ENCODE results near the gene ZCCHC18.
A peak's percentile ranks its signal among the peaks of the same experiment; 100 is the strongest.

ZCCHC18 gene

DNA sequence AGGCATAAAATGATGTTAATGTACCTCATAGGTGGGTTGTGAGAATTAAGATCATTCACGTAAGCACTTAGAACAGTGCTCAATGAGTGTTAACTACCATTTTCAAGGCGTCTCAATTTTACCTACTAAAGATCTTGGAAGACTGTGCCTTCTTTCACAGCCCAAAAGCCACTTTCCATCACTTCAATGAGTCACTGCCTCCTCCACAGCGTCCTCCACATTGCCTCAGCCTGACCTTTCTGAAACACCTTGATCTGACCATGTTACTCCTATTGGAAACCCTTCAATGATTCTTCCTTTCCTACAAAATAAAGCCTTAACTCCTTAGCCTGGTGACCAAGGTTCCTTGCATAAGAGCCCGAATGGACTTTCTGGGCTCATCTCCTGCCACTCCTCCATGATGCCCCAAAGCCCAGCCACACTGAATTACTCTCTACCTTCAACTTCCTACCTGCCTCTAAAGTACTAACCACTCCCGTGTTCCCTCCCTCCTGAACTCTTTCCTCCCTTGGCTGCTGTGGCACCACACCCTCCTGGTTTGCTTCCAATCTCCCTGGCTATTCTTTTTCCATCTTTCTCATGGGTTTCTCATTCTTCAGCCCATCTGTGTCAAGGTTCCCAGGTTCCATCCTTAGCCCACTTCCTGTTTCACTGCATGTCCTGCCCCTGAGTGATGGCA lies 22.4 kb downstream of the ZCCHC18 start:
- DNase-seq: no peak

DNA sequence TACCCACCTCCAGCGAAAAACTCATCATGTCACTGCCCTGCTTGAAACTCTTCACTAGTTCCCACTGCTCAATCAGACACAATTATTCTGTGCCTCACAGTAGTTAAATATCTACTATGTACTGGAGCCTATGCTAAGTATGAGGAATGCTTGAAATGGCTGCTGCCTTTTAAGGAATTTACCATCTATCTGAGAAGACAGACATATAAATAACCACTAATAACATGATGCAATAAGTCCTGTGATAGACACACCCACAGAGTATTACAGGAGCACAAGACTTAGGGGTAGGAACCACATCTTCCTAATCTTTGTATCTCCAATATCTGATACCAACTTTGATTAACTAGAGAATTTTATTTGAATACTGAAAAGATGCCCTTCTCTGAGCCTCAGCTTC lies 23.4 kb downstream of the ZCCHC18 start:
- no peak for DNase-seq

DNA sequence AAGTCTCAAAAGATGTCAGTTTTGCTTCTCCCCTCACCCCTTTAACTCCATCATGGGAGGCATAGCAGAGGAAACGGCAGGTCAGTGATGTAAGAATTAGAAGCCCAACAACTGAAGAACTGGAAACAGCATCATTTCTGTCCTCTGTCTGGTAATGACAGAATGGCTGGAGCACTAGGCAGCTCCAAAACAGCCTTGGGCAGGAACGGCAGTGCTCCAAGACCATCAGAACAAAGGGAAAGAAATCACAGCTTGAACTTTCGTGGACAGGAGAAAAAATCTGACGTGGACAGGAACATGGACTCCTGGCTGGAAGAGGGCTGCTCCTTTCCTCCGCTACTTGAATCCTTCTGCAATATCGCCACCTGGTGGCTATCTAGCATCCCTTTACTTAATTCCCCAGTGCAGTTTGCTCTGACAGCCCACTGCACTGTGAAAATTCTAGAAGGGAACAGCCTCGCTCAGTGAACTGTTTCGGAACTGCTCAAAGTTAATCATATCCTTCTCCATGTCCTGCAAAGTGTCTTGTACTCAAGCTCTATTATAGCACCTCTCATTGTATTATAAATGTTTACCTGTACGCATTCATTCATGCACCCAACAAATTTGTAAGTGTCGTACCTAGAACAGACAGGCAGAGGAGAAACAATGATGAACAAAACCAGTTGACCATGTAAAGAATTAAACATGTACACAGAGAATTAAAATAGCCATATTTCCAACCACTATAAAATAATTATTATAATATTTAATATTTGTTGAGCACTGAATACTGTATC lies 24.1 kb downstream of the ZCCHC18 start:
- DNase-seq: peak; percentile 44

DNA sequence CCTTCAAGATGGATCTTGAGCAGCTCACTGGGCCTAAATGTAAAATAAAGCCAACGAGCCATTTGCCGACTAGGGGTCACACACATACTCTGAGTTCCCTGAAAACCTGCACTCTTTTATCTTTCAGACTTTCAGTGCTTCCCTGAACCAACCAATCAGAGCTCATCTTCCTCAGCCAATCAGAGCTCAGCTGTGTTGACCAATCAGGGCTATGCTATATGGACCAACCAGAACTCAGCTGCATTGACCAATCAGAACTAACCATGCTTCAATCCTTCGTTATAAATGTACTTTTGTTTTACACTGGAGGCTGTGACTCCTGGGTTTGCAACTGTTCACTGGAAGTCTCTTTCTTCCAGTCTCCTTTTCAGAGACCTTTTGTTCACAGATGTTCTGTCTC lies 25.2 kb downstream of the ZCCHC18 start:
- DNase-seq: no peak

DNA sequence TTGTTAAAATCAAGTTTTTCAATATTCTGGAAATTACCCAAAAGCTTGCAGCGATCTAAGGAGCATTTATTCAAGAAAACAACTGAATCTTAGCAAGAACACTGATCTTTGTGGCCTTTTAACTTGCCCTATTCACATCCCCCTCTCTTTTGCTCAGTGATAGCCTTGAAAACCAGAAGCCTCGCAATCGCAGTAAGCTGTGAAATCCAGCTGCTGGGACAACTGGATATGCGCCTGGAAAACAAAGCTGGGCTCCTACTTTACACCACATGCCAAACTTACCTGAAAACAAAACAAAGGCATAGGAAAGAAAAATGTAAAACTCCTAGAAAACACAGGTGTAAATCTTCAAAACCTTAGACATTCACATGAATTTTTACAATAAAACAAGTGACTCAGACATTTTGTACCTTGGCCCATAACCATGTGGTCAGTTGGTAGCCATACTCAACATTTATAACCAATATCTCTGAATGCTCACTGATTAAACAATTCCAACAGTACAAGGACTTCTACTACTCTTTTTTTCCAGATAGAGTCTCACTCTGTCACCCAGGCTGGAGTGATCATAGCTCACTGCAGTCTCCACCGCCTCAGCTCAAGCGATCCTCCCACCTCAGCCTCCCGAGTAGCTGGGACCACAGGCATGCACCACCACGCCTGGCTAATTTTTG lies 28.9 kb downstream of the ZCCHC18 start:
- DNase-seq: no peak

DNA sequence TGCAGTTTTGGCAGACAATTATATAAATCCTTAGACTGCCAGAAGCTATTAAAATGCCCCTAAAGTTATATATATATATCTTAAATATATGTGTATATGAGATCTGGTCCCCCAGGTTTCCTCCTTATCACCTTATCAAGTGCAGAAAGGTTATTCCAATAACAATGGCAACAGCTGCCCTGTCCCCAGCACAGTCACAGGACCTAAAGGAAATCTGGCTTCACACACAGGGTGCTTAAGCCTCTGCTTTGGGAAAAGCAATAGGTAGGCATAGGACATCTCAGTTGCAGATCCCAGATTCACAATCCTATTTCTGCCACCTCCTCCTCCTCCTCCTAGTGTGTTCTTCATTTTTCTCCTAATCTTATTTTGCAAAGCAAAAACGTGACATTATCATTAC lies 38.7 kb downstream of the ZCCHC18 start:
- no peak for DNase-seq

DNA sequence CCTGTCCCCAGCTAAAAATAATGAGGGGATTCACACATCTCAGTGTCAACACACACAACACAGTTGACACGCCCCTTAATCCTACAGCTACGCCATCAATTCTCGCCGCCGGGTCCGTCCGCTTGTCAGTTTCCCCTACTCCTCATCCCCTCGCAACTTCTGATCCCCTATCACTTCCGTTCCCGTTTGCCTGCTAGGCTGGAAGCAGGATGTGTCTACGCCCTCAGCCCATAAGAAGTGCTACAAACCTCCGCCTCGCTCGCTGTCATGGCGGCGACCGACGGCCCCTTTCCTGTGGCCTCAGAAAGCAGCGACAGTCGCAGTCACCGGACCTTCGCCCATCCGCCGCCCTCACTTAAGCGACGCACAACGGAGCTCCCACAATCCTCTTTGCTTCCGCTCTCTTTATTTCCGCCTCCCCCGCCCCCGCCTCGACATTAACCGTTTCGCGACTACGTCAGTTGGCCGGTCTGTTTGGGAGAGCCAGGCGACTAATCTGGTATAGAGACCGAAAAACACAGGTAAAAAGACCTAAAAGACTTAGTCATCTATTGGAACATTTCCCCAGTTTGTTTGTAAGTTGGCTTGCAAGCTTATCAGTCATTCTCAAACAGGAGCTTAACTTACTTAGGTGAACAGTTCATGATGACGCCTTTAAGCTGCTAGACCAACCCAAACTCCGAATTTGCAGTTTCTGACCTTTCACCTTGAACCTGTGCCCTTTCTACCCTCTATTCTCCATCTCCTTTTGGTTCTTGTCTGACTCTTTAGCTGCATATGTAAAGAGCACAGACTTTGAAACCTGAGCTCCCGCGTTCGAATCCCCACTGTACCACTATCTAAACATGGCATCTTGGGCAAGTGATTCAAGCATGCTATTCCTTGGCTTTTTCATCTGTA lies 44.6 kb downstream of the ZCCHC18 start, which contains the start of gene SLC25A53:
TSS of gene SLC25A53 (minus strand) at position 380 of the 900 bp plus-strand sequence. CDS start 51,752 bp downstream, outside the sequence.
- peak; percentile 57 for DNase-seq
